NCI-H187 (cell line): ENCODE results near the gene CLCA4.

ENCODE experiments used
- DNase-seq, 2 experiments: peaks; one replicate each; lab custom pipeline; 2025; lab: John Stamatoyannopoulos, UW

Gene CLCA4

DNA sequence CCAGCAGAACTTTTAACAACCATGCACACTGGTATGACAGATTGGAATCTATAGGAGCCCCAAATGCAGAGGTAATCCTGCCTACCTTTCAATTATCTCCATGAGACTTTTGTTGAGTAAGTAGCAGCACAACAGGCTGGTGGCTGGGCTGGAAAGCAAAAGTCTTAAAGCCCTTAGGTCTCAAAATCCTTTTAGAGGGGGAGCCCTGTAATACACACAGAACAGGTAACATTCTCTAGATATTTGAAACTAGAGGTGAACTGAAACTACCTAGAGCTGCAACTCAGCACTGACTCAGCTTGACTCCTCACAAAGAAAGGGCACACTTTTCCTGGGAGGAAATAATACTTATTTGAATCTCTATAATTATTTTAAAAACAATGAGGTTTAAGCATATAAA lies 71.5 kb downstream of the CLCA4 start:
- no peak for DNase-seq

DNA sequence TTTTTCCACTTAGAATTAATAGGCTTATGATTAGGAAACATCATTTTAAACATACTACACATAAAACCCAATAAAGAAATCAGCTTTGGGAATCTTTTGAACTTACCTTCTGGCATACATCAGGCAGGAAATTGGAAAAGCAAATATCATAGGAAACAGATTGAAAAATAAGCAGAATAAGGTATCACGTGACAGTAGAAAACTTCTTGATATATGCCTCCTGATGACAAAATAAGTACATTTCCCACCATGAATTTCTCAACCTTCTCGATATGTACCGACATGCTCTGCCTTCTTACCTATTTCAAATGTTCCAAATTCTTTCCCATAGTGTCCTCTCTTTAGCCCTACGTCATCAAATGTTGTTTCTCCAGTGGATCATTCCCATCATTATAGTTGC lies 72.4 kb downstream of the CLCA4 start:
- no peak for DNase-seq

DNA sequence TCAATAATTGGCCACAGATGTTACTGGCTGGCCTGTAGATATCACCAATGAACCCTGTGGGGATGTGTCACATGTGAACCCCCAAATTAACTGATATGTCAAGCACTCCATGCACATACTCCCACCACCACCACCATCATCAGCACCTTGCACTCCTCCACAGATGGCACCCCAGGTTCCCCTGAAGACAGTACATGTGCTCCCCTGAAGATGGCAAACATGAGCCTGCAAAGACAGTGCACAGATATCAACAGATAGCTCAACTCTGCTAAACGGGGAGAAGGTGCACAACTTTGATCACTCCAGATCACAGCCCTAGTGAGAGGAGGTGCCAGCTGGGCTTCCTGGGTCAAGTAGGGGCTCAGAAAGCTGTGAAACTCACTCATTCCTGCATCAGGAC lies 74.4 kb downstream of the CLCA4 start:
- DNase-seq = no peak
